Measurements from ENCODE around the gene YAP1. TPM values are rescaled to one million over a fixed set of nuclear protein-coding genes. Genes with fewer than 3 reads are reported as not detected.

YAP1 gene
- 52.1 TPM for polyA plus RNA-seq (2012; ENCODE audit: insufficient read length, low read depth)

DNA sequence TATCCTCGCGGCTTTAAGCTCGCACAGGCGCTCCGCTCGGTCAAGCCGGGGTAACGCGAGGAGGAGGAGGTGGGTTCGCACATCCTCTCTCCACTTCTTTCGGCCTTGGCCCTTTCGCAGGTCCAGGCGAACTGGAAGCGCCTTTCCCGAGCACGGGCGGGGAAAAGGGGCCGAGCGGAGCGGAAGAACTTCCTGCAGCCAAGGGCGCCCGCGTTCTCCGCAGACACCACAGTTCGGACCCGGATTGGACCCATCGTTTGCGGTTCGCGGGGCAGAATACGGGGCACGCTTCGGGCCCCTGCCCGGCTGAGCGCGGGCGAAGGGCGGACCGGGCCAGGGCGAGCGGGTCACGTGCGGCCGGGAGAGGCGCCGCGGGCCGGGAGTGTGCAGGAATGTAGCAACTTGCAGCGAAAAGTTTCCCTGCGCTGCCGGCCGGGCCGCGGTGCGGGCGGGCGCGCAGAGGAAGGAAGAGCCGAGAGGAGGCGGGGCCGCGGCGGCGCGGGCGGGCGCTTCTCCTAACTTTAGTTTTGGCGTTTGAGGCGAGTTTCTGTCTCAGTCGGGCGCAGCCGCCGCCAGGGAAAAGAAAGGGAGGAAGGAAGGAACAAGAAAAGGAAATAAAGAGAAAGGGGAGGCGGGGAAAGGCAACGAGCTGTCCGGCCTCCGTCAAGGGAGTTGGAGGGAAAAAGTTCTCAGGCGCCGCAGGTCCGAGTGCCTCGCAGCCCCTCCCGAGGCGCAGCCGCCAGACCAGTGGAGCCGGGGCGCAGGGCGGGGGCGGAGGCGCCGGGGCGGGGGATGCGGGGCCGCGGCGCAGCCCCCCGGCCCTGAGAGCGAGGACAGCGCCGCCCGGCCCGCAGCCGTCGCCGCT lies at the start of gene YAP1:
TSS of gene YAP1 (plus strand) at position 552 of the 865 bp plus-strand sequence. CDS start 402 bp downstream, outside the sequence.
- TF ChIP-seq TAF1 (IDR thresholded peaks at IDR 0.05; ENCODE audit: borderline replicate concordance, insufficient read depth, low read length) (peak; percentile 86; the same call in 1 of the 2 replicates), FOXP2 (optimal IDR thresholded peaks at IDR 0.05; ENCODE audit: borderline replicate concordance, extremely low read depth, extremely low read length, insufficient read depth) (peak; percentile 38), POLR2AphosphoS5 (IDR thresholded peaks at IDR 0.05; ENCODE audit: low read depth, low read length) (peak; percentile 71), SIN3A (IDR thresholded peaks at IDR 0.05; ENCODE audit: borderline replicate concordance, insufficient read depth, low read length) (peak; percentile 76; the same call in 1 of the 2 replicates)
- TF ChIP-seq, protein P1, sequence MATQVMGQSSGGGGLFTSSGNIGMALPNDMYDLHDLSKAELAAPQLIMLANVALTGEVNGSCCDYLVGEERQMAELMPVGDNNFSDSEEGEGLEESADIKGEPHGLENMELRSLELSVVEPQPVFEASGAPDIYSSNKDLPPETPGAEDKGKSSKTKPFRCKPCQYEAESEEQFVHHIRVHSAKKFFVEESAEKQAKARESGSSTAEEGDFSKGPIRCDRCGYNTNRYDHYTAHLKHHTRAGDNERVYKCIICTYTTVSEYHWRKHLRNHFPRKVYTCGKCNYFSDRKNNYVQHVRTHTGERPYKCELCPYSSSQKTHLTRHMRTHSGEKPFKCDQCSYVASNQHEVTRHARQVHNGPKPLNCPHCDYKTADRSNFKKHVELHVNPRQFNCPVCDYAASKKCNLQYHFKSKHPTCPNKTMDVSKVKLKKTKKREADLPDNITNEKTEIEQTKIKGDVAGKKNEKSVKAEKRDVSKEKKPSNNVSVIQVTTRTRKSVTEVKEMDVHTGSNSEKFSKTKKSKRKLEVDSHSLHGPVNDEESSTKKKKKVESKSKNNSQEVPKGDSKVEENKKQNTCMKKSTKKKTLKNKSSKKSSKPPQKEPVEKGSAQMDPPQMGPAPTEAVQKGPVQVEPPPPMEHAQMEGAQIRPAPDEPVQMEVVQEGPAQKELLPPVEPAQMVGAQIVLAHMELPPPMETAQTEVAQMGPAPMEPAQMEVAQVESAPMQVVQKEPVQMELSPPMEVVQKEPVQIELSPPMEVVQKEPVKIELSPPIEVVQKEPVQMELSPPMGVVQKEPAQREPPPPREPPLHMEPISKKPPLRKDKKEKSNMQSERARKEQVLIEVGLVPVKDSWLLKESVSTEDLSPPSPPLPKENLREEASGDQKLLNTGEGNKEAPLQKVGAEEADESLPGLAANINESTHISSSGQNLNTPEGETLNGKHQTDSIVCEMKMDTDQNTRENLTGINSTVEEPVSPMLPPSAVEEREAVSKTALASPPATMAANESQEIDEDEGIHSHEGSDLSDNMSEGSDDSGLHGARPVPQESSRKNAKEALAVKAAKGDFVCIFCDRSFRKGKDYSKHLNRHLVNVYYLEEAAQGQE (IDR thresholded peaks at IDR 0.05; ENCODE audit: insufficient read depth in 1 of 2, low read depth in 2 of 2, low read length in 2 of 2): peak; percentile 5 to 21; a peak in 1 of 4 replicates

DNA sequence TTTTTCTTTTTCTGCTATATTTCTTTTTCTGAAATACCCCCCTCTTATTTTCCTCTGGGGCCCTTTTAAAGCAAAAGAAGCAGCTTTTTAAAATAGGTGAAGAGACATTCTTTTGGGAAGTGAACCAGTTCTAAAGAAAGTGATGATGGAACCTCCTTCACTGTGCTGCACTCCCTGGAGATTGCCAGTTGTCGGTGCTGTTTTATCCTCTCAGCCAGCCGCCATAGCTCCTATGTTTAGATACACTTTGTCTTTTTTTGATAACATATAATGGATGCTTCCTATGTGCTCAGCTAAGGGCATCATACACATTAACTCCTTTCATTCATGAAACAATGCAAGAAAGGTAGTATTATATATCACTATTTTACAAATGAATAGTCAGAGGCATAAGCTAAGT lies 49.0 kb upstream of the YAP1 start:
- TF ChIP-seq SIN3A (IDR thresholded peaks at IDR 0.05; ENCODE audit: borderline replicate concordance, insufficient read depth, low read length) (no peak), FOXP2 (optimal IDR thresholded peaks at IDR 0.05; ENCODE audit: borderline replicate concordance, extremely low read depth, extremely low read length, insufficient read depth) (no peak), POLR2AphosphoS5 (IDR thresholded peaks at IDR 0.05; ENCODE audit: low read depth, low read length) (no peak), TAF1 (IDR thresholded peaks at IDR 0.05; ENCODE audit: borderline replicate concordance, insufficient read depth, low read length) (no peak)
- TF ChIP-seq, protein P1 (IDR thresholded peaks at IDR 0.05; ENCODE audit: insufficient read depth in 1 of 2, low read depth in 2 of 2, low read length in 2 of 2): no peak

DNA sequence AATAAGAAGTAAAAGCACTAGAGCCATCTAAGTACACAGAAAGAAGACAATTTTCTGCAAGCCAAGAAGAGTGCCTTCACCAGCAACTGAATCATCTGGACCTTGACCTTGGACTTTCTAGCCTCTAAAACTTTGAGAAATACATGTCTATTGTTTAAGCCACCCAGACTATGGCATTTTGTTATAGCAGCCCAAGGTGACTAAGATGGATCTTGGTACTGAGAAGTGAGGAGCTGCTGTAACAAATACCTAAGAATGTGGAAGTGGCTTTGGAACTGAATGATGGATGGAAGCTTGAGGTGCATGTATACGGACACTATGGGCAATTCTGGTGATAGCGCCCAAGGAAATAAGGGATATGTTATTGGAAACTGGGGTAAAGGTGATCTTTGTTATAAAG lies 48.1 kb upstream of the YAP1 start:
- TF ChIP-seq FOXP2 (optimal IDR thresholded peaks at IDR 0.05; ENCODE audit: borderline replicate concordance, extremely low read depth, extremely low read length, insufficient read depth) (no peak), SIN3A (IDR thresholded peaks at IDR 0.05; ENCODE audit: borderline replicate concordance, insufficient read depth, low read length) (no peak), POLR2AphosphoS5 (IDR thresholded peaks at IDR 0.05; ENCODE audit: low read depth, low read length) (no peak)

DNA sequence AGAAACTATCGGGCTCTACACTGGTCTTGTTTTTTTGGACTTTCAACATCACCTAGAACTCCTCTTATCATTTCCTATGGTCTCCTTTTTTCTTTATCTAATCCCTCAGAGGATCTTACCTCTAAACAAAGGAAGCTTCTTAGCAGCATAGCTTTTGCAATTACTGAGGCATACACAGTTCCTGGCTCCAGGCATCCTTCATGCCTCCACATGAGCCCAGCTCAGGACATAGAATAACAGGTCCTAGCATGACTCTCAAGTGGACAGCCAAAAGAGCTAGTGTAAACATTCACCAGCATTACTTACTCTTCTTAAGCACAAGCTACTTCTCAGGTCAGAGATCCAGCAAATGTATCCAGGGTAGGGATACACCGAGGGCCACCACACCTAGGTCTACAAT lies 45.9 kb upstream of the YAP1 start:
- TF ChIP-seq, protein P1 (IDR thresholded peaks at IDR 0.05; ENCODE audit: insufficient read depth in 1 of 2, low read depth in 2 of 2, low read length in 2 of 2): no peak
- no peak for TF ChIP-seq TAF1 (IDR thresholded peaks at IDR 0.05; ENCODE audit: borderline replicate concordance, insufficient read depth, low read length)
- TF ChIP-seq SIN3A (IDR thresholded peaks at IDR 0.05; ENCODE audit: borderline replicate concordance, insufficient read depth, low read length): no peak
- no peak for TF ChIP-seq FOXP2 (optimal IDR thresholded peaks at IDR 0.05; ENCODE audit: borderline replicate concordance, extremely low read depth, extremely low read length, insufficient read depth)
- TF ChIP-seq POLR2AphosphoS5 (IDR thresholded peaks at IDR 0.05; ENCODE audit: low read depth, low read length): no peak

DNA sequence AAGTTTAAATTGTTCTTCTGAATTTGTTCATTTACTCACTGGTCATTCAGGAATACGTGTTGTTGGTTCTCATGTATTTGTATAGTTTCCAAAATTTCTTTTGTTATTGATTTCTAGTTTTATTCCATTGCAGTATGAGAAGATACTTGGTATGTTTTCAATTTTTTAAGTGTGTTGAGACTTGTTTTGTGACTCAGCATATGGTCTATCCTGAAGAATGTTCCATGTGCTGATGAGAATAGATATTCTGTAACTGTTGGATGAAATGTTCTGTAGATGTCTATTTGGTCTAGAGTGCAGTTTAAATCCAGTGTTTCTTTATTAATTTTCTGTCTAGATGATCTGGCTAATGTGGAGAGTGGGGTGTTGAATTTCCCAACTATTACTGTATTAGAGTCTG lies 39.5 kb upstream of the YAP1 start:
- TF ChIP-seq TAF1 (IDR thresholded peaks at IDR 0.05; ENCODE audit: borderline replicate concordance, insufficient read depth, low read length) (no peak), FOXP2 (optimal IDR thresholded peaks at IDR 0.05; ENCODE audit: borderline replicate concordance, extremely low read depth, extremely low read length, insufficient read depth) (no peak), SIN3A (IDR thresholded peaks at IDR 0.05; ENCODE audit: borderline replicate concordance, insufficient read depth, low read length) (no peak), POLR2AphosphoS5 (IDR thresholded peaks at IDR 0.05; ENCODE audit: low read depth, low read length) (no peak)
- TF ChIP-seq, protein P1 (IDR thresholded peaks at IDR 0.05; ENCODE audit: insufficient read depth in 1 of 2, low read depth in 2 of 2, low read length in 2 of 2): no peak
